ENCODE data around the gene C5orf52. TPM values are rescaled to one million over a fixed set of nuclear protein-coding genes. Genes with fewer than 3 reads are reported as not detected.

The C5orf52 gene
- total RNA-seq, 1 donor = not detected

- Histone ChIP-seq H3K79me2 (ENCODE audit: insufficient read depth, low read length) (no peaks in the 10 kb centered on the region), H3K36me3 (ENCODE audit: insufficient read depth, low read length) (no peaks in the 10 kb centered on the region), H3K27ac (ENCODE audit: low read depth, low read length) (peak overlapping the region; percentile 73), H3K9me3 (ENCODE audit: low read depth, low read length) (no peaks in the 10 kb centered on the region), H4K20me1 (ENCODE audit: insufficient read depth, low read length) (no peaks in the 10 kb centered on the region), H3K27me3 (ENCODE audit: insufficient read depth, low read length) (no peaks in the 10 kb centered on the region), H3K4me2 (ENCODE audit: insufficient read depth, low read length) (peak overlapping the region; percentile 78), H3K4me1 (ENCODE audit: insufficient read depth, low read length) (peaks cover 32% of the 10 kb centered on the region), H3K4me3 (ENCODE audit: insufficient read depth, low read length) (no peak overlapping the region), H2AFZ (ENCODE audit: low read length) (peak overlapping the region; percentile 27)
- TF ChIP-seq, protein P1, sequence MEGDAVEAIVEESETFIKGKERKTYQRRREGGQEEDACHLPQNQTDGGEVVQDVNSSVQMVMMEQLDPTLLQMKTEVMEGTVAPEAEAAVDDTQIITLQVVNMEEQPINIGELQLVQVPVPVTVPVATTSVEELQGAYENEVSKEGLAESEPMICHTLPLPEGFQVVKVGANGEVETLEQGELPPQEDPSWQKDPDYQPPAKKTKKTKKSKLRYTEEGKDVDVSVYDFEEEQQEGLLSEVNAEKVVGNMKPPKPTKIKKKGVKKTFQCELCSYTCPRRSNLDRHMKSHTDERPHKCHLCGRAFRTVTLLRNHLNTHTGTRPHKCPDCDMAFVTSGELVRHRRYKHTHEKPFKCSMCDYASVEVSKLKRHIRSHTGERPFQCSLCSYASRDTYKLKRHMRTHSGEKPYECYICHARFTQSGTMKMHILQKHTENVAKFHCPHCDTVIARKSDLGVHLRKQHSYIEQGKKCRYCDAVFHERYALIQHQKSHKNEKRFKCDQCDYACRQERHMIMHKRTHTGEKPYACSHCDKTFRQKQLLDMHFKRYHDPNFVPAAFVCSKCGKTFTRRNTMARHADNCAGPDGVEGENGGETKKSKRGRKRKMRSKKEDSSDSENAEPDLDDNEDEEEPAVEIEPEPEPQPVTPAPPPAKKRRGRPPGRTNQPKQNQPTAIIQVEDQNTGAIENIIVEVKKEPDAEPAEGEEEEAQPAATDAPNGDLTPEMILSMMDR (IDR thresholded peaks at IDR 0.05; ENCODE audit: extremely low read depth, low read depth, low read length) = no peak
- DNase-seq (ENCODE audit: insufficient read length, low spot score, missing footprints) = peak; percentile 62
Observed at GRCh38 chr5:157710882-157711281, 39.5 kb downstream of the C5orf52 start.

DNA sequence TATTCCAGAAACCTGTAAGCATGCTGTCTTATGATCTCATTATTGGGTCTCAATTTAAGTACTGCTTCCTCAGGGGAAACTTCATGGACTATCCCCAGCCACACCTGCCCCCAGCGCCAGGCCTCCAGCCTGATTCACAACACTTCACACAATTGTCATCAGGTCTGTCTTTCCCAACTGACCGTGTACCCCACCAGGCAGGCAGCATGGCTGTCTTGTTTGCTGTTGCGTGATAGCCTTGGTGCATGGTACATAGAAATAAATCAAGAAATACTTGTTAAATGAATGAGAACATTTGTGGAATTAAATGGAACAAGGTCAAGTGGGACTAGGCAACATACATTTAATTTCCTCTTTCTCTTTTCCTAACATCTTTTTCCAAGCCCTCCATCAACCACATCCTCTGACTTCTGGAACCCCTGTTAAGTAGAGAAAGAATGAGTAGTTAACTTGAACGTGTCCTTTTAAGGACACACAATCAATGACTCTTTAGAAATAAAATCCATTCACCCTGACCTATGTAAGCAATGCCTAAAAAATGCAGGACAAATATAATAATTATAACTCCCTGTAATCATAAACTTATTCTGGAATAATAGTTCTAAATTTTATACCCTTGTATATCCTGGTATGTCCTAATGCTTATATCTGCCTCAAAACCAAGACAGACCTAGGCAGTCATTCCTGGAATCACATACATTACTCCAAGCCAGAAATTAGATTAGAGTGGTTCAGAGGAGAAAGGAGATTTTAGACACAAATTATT lies 42.7 kb downstream of the C5orf52 start:
- Histone ChIP-seq H3K4me1 (ENCODE audit: insufficient read depth, low read length) (peaks cover 31% of the 10 kb centered on the region), H3K27me3 (ENCODE audit: insufficient read depth, low read length) (no peaks in the 10 kb centered on the region), H3K27ac (ENCODE audit: low read depth, low read length) (no peak overlapping the region), H3K79me2 (ENCODE audit: insufficient read depth, low read length) (no peaks in the 10 kb centered on the region), H2AFZ (ENCODE audit: low read length) (peak overlapping the region; percentile 30), H3K4me2 (ENCODE audit: insufficient read depth, low read length) (no peak overlapping the region), H3K4me3 (ENCODE audit: insufficient read depth, low read length) (no peak overlapping the region), H3K36me3 (ENCODE audit: insufficient read depth, low read length) (no peaks in the 10 kb centered on the region), H3K9me3 (ENCODE audit: low read depth, low read length) (no peaks in the 10 kb centered on the region), H4K20me1 (ENCODE audit: insufficient read depth, low read length) (no peaks in the 10 kb centered on the region)
- no peak for DNase-seq (ENCODE audit: insufficient read length, low spot score, missing footprints)
- TF ChIP-seq, protein P1 (IDR thresholded peaks at IDR 0.05; ENCODE audit: extremely low read depth, low read depth, low read length) = no peak

DNA sequence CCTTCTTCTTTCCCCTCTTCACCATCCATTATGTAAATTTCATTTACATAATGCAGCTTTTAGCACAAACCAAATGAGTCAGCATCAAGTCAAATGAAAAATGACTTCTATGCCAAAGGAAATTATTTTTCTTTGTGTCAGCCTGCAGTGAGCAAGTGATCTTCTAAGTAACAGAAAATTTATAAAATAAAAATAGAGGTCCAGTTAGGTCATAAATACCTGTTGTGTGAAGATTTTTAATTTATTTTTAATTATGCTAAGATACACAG lies 43.2 kb downstream of the C5orf52 start:
- H3K4me2 ChIP-seq (ENCODE audit: insufficient read depth, low read length) = no peak overlapping the region
- H4K20me1 ChIP-seq (ENCODE audit: insufficient read depth, low read length) = no peaks in the 10 kb centered on the region
- H3K9me3 ChIP-seq (ENCODE audit: low read depth, low read length) = no peaks in the 10 kb centered on the region
- H3K27ac ChIP-seq (ENCODE audit: low read depth, low read length) = no peak overlapping the region
- H3K4me3 ChIP-seq (ENCODE audit: insufficient read depth, low read length) = no peak overlapping the region
- TF ChIP-seq, protein P1 (IDR thresholded peaks at IDR 0.05; ENCODE audit: extremely low read depth, low read depth, low read length) = no peak
- no peaks in the 10 kb centered on the region for H3K79me2 ChIP-seq (ENCODE audit: insufficient read depth, low read length)
- DNase-seq (ENCODE audit: insufficient read length, low spot score, missing footprints) = no peak
- H3K4me1 ChIP-seq (ENCODE audit: insufficient read depth, low read length) = peaks cover 29% of the 10 kb centered on the region
- H2AFZ ChIP-seq (ENCODE audit: low read length) = no peak overlapping the region
- H3K36me3 ChIP-seq (ENCODE audit: insufficient read depth, low read length) = no peaks in the 10 kb centered on the region
- H3K27me3 ChIP-seq (ENCODE audit: insufficient read depth, low read length) = no peaks in the 10 kb centered on the region

DNA sequence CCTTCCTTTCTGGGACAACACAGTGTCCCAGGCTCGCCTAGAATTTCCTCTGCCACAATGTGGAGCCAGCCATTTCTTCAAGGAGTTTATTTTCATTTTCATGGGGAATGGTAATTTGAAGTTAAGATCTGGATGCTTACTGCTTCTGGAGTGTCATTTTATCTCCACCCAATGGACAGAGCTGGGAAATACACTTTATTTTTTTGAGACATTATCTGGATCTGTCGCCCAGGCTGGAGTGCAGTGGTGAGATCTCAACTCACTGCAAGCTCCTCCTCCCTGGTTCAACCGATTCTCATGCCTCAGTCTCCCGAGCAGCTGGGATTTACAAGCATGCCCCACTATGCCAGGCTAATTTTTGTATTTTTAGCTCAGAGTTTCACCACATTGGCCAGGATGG lies 47.2 kb downstream of the C5orf52 start:
- TF ChIP-seq, protein P1 (IDR thresholded peaks at IDR 0.05; ENCODE audit: extremely low read depth, low read depth, low read length) = peak; percentile 67
- Histone ChIP-seq H3K9me3 (ENCODE audit: low read depth, low read length) (no peaks in the 10 kb centered on the region), H3K4me3 (ENCODE audit: insufficient read depth, low read length) (no peak overlapping the region), H4K20me1 (ENCODE audit: insufficient read depth, low read length) (no peaks in the 10 kb centered on the region), H3K4me2 (ENCODE audit: insufficient read depth, low read length) (peak overlapping the region; percentile 26), H3K79me2 (ENCODE audit: insufficient read depth, low read length) (no peaks in the 10 kb centered on the region), H3K27me3 (ENCODE audit: insufficient read depth, low read length) (no peaks in the 10 kb centered on the region), H3K36me3 (ENCODE audit: insufficient read depth, low read length) (no peaks in the 10 kb centered on the region), H2AFZ (ENCODE audit: low read length) (peak overlapping the region; percentile 44), H3K4me1 (ENCODE audit: insufficient read depth, low read length) (peaks cover 9% of the 10 kb centered on the region), H3K27ac (ENCODE audit: low read depth, low read length) (peak overlapping the region; percentile 0)
- DNase-seq (ENCODE audit: insufficient read length, low spot score, missing footprints) = peak; percentile 79

Data from osteoblast (primary cell).